Measurements from ENCODE around the gene ELFN1.

GRCh38 chr7:1659696-1660095 lies 10.4 kb upstream of the ELFN1 start:
- TF ChIP-seq REST (IDR thresholded peaks at IDR 0.05; ENCODE audit: low read depth, low read length), result no peak
- TF ChIP-seq CTCF (IDR thresholded peaks at IDR 0.05), result no peak
- TF ChIP-seq RCOR1 (IDR thresholded peaks at IDR 0.05; ENCODE audit: low read length), result no peak
- no peak for TF ChIP-seq MAX (IDR thresholded peaks at IDR 0.05; ENCODE audit: low read depth)
- TF ChIP-seq CHD2 (IDR thresholded peaks at IDR 0.05; ENCODE audit: low read length, partially characterized antibody), result no peak
- TF ChIP-seq NFIC (IDR thresholded peaks at IDR 0.05; ENCODE audit: borderline replicate concordance), result no peak
- no peak for TF ChIP-seq GABPA (IDR thresholded peaks at IDR 0.05; ENCODE audit: low read depth)
- TF ChIP-seq USF1 (IDR thresholded peaks at IDR 0.05; ENCODE audit: borderline replicate concordance, low read depth), result no peak
- no peak for TF ChIP-seq TAF1 (IDR thresholded peaks at IDR 0.05; ENCODE audit: borderline replicate concordance, low read depth, low read length)
- TF ChIP-seq MXI1 (IDR thresholded peaks at IDR 0.05; ENCODE audit: low read depth, low read length), result no peak
